Neuronal stem cell (in vitro differentiated cells): ENCODE results near the gene RNF40.

Experiments
- DNase-seq: peaks from one replicate; pipeline ENCODE4 v3.0.0-alpha.2; 2013; ENCODE audit warnings: low spot score
- H2AFZ ChIP-seq: one replicate; pipeline ENCODE4 v1.6.1; 2013; ENCODE audit warnings: mild to moderate bottlenecking, low read length, inconsistent platforms
- H2AK5ac ChIP-seq: 2 replicates; pipeline ENCODE4 v1.6.1; 2013; ENCODE audit warnings: low read depth, mild to moderate bottlenecking, inconsistent platforms, low read length, moderate library complexity, mixed read lengths
- H2BK120ac ChIP-seq: 2 replicates; pipeline ENCODE4 v1.6.1; 2013; ENCODE audit warnings: low read depth, mild to moderate bottlenecking, inconsistent platforms, low read length, moderate library complexity, mixed read lengths
- H2BK12ac ChIP-seq: one replicate; pipeline ENCODE4 v1.6.1; 2013; ENCODE audit warnings: low read length, inconsistent platforms
- H2BK15ac ChIP-seq: 2 replicates; pipeline ENCODE4 v1.6.1; 2013; ENCODE audit warnings: mild to moderate bottlenecking, low read length, inconsistent platforms, mixed read lengths
- H2BK5ac ChIP-seq: one replicate; pipeline ENCODE4 v1.6.1; 2013; ENCODE audit warnings: inconsistent platforms, mild to moderate bottlenecking, low read length, moderate library complexity
- H3K14ac ChIP-seq: one replicate; pipeline ENCODE4 v1.6.1; 2013; ENCODE audit warnings: low read length, inconsistent platforms
- H3K18ac ChIP-seq: 2 replicates; pipeline ENCODE4 v1.6.1; 2013; ENCODE audit warnings: low read length, inconsistent platforms
- H3K23ac ChIP-seq: 2 replicates; pipeline ENCODE4 v1.6.1; 2013; ENCODE audit warnings: low read depth, mild to moderate bottlenecking, mixed read lengths, low read length, inconsistent platforms; ENCODE audit not compliant: poor library complexity
- H3K27ac ChIP-seq: replicated peaks from 3 replicates; pipeline ENCODE4 v1.5.1; 2013; ENCODE audit warnings: low read length, inconsistent platforms
- H3K27me3 ChIP-seq, 3 experiments: 2 replicates each; pipeline ENCODE4 v1.6.1; 2013; ENCODE audit warnings: low read length in 3 of 3, mild to moderate bottlenecking in 2 of 3, inconsistent platforms in 1 of 3, low read depth in 1 of 3, mixed read lengths in 1 of 3, moderate library complexity in 1 of 3; ENCODE audit not compliant: control insufficient read depth in 3 of 3, insufficient read depth in 3 of 3
- H3K36me3 ChIP-seq, 2 donors: replicated peaks in 1 of 2; 2 replicates each; pipeline ENCODE4 v1.6.1; 2013; ENCODE audit warnings: low read length in 2 of 2; ENCODE audit not compliant: control insufficient read depth in 2 of 2, insufficient read depth in 2 of 2
- H3K4ac ChIP-seq: 2 replicates; pipeline ENCODE4 v1.6.1; 2013; ENCODE audit warnings: inconsistent platforms, mild to moderate bottlenecking, low read length, moderate library complexity
- H3K4me1 ChIP-seq, 2 donors: 1 replicate in 1 of 2; 2 replicates in 1 of 2; pipeline ENCODE4 v1.6.1; 2013; ENCODE audit warnings: low read length in 2 of 2, low read depth in 1 of 2; ENCODE audit not compliant: control insufficient read depth in 2 of 2, insufficient read depth in 1 of 2
- H3K4me2 ChIP-seq: one replicate; pipeline ENCODE4 v1.6.1; 2013; ENCODE audit warnings: mild to moderate bottlenecking, low read length, inconsistent platforms; ENCODE audit not compliant: insufficient read depth, poor library complexity, severe bottlenecking
- H3K4me3 ChIP-seq, 2 donors: 2 replicates each; pipeline ENCODE4 v1.5.1; 2013; ENCODE audit warnings: low read length in 2 of 2, mild to moderate bottlenecking in 2 of 2, inconsistent platforms in 1 of 2, moderate library complexity in 1 of 2
- H3K79me1 ChIP-seq: one replicate; pipeline ENCODE4 v1.6.1; 2013; ENCODE audit warnings: low read depth, mild to moderate bottlenecking, inconsistent platforms, low read length, moderate library complexity
- H3K9ac ChIP-seq: one replicate; pipeline ENCODE4 v1.6.1; 2013; ENCODE audit warnings: mild to moderate bottlenecking, low read depth, low read length, inconsistent platforms; ENCODE audit not compliant: poor library complexity
- H3K9me3 ChIP-seq, 2 donors: replicated peaks in 1 of 2; 2 replicates each; pipeline versions ENCODE3 to v1.6.1; 2013; ENCODE audit warnings: low read length in 2 of 2, mild to moderate bottlenecking in 2 of 2, inconsistent platforms in 1 of 2, low read depth in 1 of 2, mixed read lengths in 1 of 2, moderate library complexity in 1 of 2; ENCODE audit not compliant: control insufficient read depth in 2 of 2, insufficient read depth in 1 of 2
- H4K8ac ChIP-seq: one replicate; pipeline ENCODE4 v1.6.1; 2013; ENCODE audit warnings: low read depth, mild to moderate bottlenecking, inconsistent platforms, low read length, moderate library complexity
- H4K91ac ChIP-seq: one replicate; pipeline ENCODE4 v1.6.1; 2013; ENCODE audit warnings: low read length, low read depth, mild to moderate bottlenecking, inconsistent platforms; ENCODE audit not compliant: poor library complexity
- WGBS, 2 donors: extraction: QIAGEN DNeasy Blood & Tissue Kit; methylation state at CpG; one replicate each; pipeline ENCODE4 v1.1.7; 2013; ENCODE audit warnings: missing lambda C conversion rate in 2 of 2, mixed read lengths in 1 of 2; ENCODE audit not compliant: insufficient read length in 2 of 2, insufficient replicate concordance in 1 of 2; ENCODE audit errors: extremely low coverage in 2 of 2; 5-methylcytosine and 5-hydroxymethylcytosine counted together

The RNF40 gene

GRCh38 chr16:30779596-30779995 is 17.5 kb downstream of the RNF40 start:
- Histone ChIP-seq H4K8ac (no peak overlapping the region), H2AK5ac (no peak overlapping the region), H2AFZ (no peak overlapping the region), H3K4ac (no peak overlapping the region), H2BK15ac (no peak overlapping the region), H3K27ac (no peak overlapping the region), H3K36me3 (peaks cover 36 to 74% of the 10 kb centered on the region in 2 donors), H3K14ac (no peak overlapping the region), H3K23ac (no peak overlapping the region), H3K4me3 (no peak overlapping the region), H3K4me1 (peaks cover 12 to 18% of the 10 kb centered on the region in 2 donors), H3K79me1 (peaks cover 8% of the 10 kb centered on the region), H3K4me2 (no peak overlapping the region), H3K9ac (no peak overlapping the region), H3K18ac (no peak overlapping the region), H3K27me3 (no peaks in the 10 kb centered on the region), H2BK120ac (no peak overlapping the region), H2BK5ac (no peak overlapping the region), H3K9me3 (no peaks in the 10 kb centered on the region), H4K91ac (no peak overlapping the region), H2BK12ac (no peak overlapping the region)
- no peak for DNase-seq
- WGBS, 2 donors, result no CpG with 5 or more reads among the region's 6 CpGs

DNA sequence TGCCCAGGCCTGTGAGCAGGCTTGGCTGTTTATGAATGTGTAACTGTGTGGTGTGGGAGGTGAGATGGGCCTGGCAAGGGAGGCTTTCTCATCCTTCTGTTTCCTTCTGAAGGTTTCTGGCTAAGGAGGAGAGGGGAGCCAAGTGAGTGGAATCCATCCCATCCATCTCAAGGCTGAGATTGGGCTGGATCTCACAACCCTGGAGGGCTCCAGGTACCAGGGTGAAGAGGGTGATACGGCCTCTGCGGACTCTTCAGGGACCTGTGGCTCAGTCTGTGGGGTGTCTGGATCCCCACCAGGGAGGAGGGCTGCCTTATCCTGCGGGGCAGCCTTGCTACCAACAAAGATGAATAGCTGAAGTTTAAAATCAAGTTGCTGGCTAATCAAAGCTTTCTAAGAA is 17.9 kb downstream of the RNF40 start:
- no peaks in the 10 kb centered on the region for H3K9me3 ChIP-seq
- no peak overlapping the region for H3K4me2 ChIP-seq
- H3K27ac ChIP-seq, result no peak overlapping the region
- H2AFZ ChIP-seq, result no peak overlapping the region
- no peak overlapping the region for H2BK12ac ChIP-seq
- H2BK5ac ChIP-seq, result no peak overlapping the region
- no peaks in the 10 kb centered on the region for H3K27me3 ChIP-seq
- no peak overlapping the region for H2BK15ac ChIP-seq
- peaks cover 8% of the 10 kb centered on the region for H3K79me1 ChIP-seq
- no peak overlapping the region for H3K9ac ChIP-seq
- peaks cover 36 to 78% of the 10 kb centered on the region in 2 donors for H3K36me3 ChIP-seq
- H3K14ac ChIP-seq, result no peak overlapping the region
- H4K91ac ChIP-seq, result no peak overlapping the region
- peaks cover 10 to 16% of the 10 kb centered on the region in 2 donors for H3K4me1 ChIP-seq
- H3K4me3 ChIP-seq, result no peak overlapping the region
- no peak for DNase-seq
- no peak overlapping the region for H3K18ac ChIP-seq
- no peak overlapping the region for H3K4ac ChIP-seq
- no CpG with 5 or more reads among the region's 3 CpGs for WGBS, 2 donors
- H3K23ac ChIP-seq, result no peak overlapping the region
- no peak overlapping the region for H2AK5ac ChIP-seq
- H4K8ac ChIP-seq, result no peak overlapping the region
- no peak overlapping the region for H2BK120ac ChIP-seq

- Histone ChIP-seq H2AK5ac (no peak overlapping the region), H3K36me3 (peaks cover 38 to 83% of the 10 kb centered on the region in 2 donors), H3K4me3 (no peak overlapping the region), H4K91ac (no peak overlapping the region), H2AFZ (no peak overlapping the region), H3K4me2 (no peak overlapping the region), H3K27me3 (no peaks in the 10 kb centered on the region), H3K18ac (no peak overlapping the region), H3K9ac (no peak overlapping the region), H3K9me3 (no peaks in the 10 kb centered on the region), H3K79me1 (peaks cover 8% of the 10 kb centered on the region), H3K23ac (no peak overlapping the region), H3K14ac (no peak overlapping the region), H2BK15ac (no peak overlapping the region), H2BK120ac (no peak overlapping the region), H2BK12ac (no peak overlapping the region), H3K27ac (no peak overlapping the region), H2BK5ac (no peak overlapping the region), H3K4ac (no peak overlapping the region), H3K4me1 (peaks cover 10 to 15% of the 10 kb centered on the region in 2 donors), H4K8ac (no peak overlapping the region)
- whole genome bisulfite sequencing, 2 donors, result no CpG with 5 or more reads among the region's 4 CpGs
- no peak for DNase-seq
Measured at GRCh38 chr16:30780549-30780948, 18.4 kb downstream of the RNF40 start.

DNA sequence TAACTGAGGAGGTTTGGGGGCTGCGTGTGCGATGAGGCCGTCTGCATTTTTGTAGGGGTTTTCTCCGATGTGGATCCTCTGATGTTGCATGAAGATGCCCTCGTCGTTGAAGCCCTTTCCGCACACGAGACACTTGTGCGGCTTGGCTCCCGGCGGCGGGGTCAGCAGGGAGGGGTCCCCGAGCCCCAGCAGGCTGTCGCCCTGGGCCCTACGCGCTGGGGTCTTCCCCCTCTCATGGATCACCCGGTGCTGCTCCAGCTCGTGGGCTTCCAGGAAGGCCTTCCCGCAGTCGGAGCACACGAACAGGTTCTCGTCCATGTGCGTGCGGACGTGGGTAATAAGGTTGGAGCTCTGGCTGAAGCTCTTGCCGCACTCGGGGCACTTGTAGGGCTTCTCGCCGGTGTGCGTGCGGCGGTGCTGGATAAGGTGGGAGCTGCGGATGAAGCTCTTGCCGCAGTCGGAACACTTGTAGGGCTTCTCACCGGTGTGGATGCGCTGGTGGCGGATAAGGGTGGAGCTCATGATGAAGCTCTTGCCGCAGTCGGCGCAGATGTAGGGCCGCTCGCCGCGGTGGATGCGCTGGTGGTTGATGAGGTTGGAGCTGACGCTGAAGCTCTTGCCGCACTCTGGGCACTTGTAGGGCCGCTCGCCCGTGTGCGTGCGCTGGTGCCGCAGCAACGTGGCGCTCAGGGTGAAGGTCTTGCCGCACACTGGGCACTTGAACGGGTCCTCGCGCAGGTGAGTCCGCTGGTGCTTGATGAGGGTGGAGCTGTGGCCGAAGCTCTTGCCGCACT is 20.6 kb downstream of the RNF40 start:
- peak overlapping the region in 1 of 2 donors; percentile 33 for H3K4me3 ChIP-seq
- peaks cover 36 to 73% of the 10 kb centered on the region in 2 donors for H3K36me3 ChIP-seq
- no peak overlapping the region for H2AK5ac ChIP-seq
- H2BK12ac ChIP-seq, result no peak overlapping the region
- H3K4ac ChIP-seq, result no peak overlapping the region
- no peaks in the 10 kb centered on the region for H3K9me3 ChIP-seq
- no peak overlapping the region for H2BK120ac ChIP-seq
- no peak overlapping the region for H3K4me2 ChIP-seq
- no peak overlapping the region for H2AFZ ChIP-seq
- H4K91ac ChIP-seq, result no peak overlapping the region
- H3K23ac ChIP-seq, result no peak overlapping the region
- H3K79me1 ChIP-seq, result peaks cover 11% of the 10 kb centered on the region
- no CpG with 5 or more reads among the region's 63 CpGs for WGBS, 2 donors
- H3K27me3 ChIP-seq, result no peaks in the 10 kb centered on the region
- no peak overlapping the region for H3K18ac ChIP-seq
- no peak overlapping the region for H2BK15ac ChIP-seq
- no peak overlapping the region for H3K14ac ChIP-seq
- no peak overlapping the region for H3K9ac ChIP-seq
- no peak for DNase-seq
- no peak overlapping the region for H3K27ac ChIP-seq
- H4K8ac ChIP-seq, result peak overlapping the region; percentile 24
- H3K4me1 ChIP-seq, result peaks cover 12 to 16% of the 10 kb centered on the region in 2 donors
- H2BK5ac ChIP-seq, result no peak overlapping the region
